ENCODE results near the gene SCART1. TPM values are rescaled to one million over a fixed set of nuclear protein-coding genes. Genes with fewer than 3 reads are reported as not detected.
"Not testable (repeated sequence)": the region's sequence is repeated elsewhere in the genome, so short reads cannot be mapped to it uniquely, and the experiment has no call there.

The SCART1 gene
- total RNA-seq, 1 donor from 2014 or later = 3.8 TPM

DNA sequence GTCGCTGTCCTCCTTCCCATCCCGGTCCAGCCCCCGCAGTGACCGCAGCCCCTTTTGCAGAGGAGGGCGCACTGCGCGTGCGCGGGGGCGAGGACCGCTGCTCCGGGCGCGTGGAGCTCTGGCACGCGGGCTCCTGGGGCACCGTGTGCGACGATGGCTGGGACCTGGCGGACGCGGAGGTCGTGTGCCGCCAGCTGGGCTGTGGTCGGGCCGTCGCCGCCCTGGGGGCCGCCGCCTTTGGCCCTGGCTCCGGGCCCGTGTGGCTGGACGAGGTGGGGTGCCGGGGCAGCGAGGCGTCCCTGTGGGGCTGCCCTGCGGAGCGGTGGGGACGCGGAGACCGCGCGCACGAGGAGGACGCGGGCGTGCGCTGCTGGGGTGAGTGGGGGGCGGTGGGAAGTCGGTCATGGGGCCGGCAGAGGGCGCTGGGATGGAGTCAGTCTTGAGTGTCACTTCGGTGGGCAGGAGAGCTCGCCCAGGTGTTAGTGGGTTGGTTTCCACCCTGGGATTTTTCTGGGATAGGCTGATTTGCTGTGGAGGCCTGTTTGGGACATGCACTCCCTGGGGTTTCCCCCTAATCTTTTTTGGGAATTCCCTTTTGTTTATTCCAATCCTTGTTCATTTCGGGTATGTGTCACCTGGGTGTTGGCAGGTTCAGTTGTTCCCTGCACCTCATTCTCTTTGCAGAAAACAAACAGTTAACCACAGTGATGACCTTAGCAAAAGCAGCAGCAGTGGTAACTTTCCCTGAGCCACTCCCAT, 11.6 kb downstream of the SCART1 start:
- Mint-ChIP-seq H3K4me3 (ENCODE audit: unreplicated experiment) (no peak overlapping the region), H3K9me3 (ENCODE audit: unreplicated experiment) (peaks cover 18% of the 10 kb centered on the region), H3K4me1 (ENCODE audit: low read depth, unreplicated experiment) (no peaks in the 10 kb centered on the region), H3K27ac (ENCODE audit: unreplicated experiment) (no peak overlapping the region), H3K27me3 (ENCODE audit: unreplicated experiment) (peaks cover 17% of the 10 kb centered on the region), H3K36me3 (ENCODE audit: unreplicated experiment) (peaks cover 18% of the 10 kb centered on the region)
- no peak for TF ChIP-seq CTCF (IDR thresholded peaks at IDR 0.05; ENCODE audit: partially characterized antibody, unreplicated experiment)
- no peak for DNase-seq

GRCh38 chr10:133465950-133466474, 12.3 kb downstream of the SCART1 start:
- peaks cover 18% of the 10 kb centered on the region for H3K9me3 Mint-ChIP-seq (ENCODE audit: unreplicated experiment)

DNA sequence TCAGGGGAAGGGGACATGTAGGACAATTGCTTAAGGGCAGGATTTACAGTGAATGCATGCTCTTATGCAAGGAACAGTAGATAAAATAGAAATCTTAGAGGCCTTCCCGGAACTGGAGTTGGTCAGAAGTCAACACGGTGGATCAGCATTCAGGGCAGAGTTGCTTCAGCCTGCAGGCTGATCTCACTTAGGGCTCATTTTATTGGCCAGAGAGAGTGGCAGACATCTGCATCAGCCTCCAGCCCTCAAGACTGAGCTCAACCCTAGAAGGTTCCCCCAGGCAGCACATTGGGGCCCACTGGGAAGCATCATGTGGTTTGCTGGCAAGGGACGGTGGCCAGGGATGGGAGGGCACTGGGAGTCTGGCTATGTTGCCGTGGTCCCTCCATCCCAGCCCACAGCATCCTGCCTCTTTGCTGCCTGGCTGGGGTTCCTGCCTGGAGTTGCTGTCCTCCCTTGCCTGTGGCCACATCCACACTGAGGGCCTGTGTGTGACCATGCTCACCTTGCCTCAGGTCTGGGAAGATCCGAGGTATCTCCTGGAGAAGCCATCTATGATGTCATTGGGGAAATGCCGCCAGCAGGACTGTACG, 13.0 kb downstream of the SCART1 start:
- no peak for TF ChIP-seq CTCF (IDR thresholded peaks at IDR 0.05; ENCODE audit: partially characterized antibody, unreplicated experiment)
- no peak overlapping the region for H3K27ac Mint-ChIP-seq (ENCODE audit: unreplicated experiment)
- DNase-seq = no peak
- H3K4me1 Mint-ChIP-seq (ENCODE audit: low read depth, unreplicated experiment) = no peaks in the 10 kb centered on the region
- H3K27me3 Mint-ChIP-seq (ENCODE audit: unreplicated experiment) = peaks cover 17% of the 10 kb centered on the region
- no peak overlapping the region for H3K4me3 Mint-ChIP-seq (ENCODE audit: unreplicated experiment)
- peaks cover 18% of the 10 kb centered on the region for H3K36me3 Mint-ChIP-seq (ENCODE audit: unreplicated experiment)
- peaks cover 20% of the 10 kb centered on the region for H3K9me3 Mint-ChIP-seq (ENCODE audit: unreplicated experiment)

More at GRCh38 chr10:133465950-133466474, 12.3 kb downstream of the SCART1 start:
- H3K4me1 Mint-ChIP-seq (ENCODE audit: low read depth, unreplicated experiment) = no peaks in the 10 kb centered on the region
- peaks cover 17% of the 10 kb centered on the region for H3K27me3 Mint-ChIP-seq (ENCODE audit: unreplicated experiment)
- H3K4me3 Mint-ChIP-seq (ENCODE audit: unreplicated experiment) = no peak overlapping the region
- no peak for TF ChIP-seq CTCF (IDR thresholded peaks at IDR 0.05; ENCODE audit: partially characterized antibody, unreplicated experiment)
- H3K36me3 Mint-ChIP-seq (ENCODE audit: unreplicated experiment) = peaks cover 18% of the 10 kb centered on the region
- no peak for DNase-seq
- no peak overlapping the region for H3K27ac Mint-ChIP-seq (ENCODE audit: unreplicated experiment)

GRCh38 chr10:133467286-133467911, 13.7 kb downstream of the SCART1 start:
- Mint-ChIP-seq H3K4me3 (ENCODE audit: unreplicated experiment) (no peak overlapping the region), H3K9me3 (ENCODE audit: unreplicated experiment) (peaks cover 23% of the 10 kb centered on the region), H3K27me3 (ENCODE audit: unreplicated experiment) (peaks cover 17% of the 10 kb centered on the region), H3K4me1 (ENCODE audit: low read depth, unreplicated experiment) (no peaks in the 10 kb centered on the region), H3K36me3 (ENCODE audit: unreplicated experiment) (peaks cover 18% of the 10 kb centered on the region), H3K27ac (ENCODE audit: unreplicated experiment) (no peak overlapping the region)
- TF ChIP-seq CTCF (IDR thresholded peaks at IDR 0.05; ENCODE audit: partially characterized antibody, unreplicated experiment) = no peak
- no peak for DNase-seq

DNA sequence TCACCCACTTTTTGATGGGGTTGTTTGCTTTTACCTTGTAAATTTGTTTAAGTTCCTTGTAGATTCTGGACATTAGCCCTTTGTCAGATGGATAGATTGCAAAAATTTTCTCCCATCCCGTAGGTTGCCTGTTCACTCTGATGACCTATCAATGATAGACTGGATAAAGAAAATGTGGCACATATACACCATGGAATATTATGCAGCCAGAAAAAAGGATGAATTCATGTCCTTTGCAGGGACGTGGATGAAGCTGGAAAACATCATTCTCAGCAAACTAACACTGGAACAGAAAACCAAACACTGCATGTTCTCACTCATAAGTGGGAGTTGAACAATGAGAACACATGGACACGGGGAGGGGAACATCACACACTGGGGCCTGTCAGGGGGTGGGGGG, 15.5 kb downstream of the SCART1 start:
- peaks cover 12% of the 10 kb centered on the region for H3K27me3 Mint-ChIP-seq (ENCODE audit: unreplicated experiment)
- H3K9me3 Mint-ChIP-seq (ENCODE audit: unreplicated experiment) = peaks cover 21% of the 10 kb centered on the region
- peaks cover 11% of the 10 kb centered on the region for H3K36me3 Mint-ChIP-seq (ENCODE audit: unreplicated experiment)
- not testable (repeated sequence) for H3K4me1 Mint-ChIP-seq (ENCODE audit: low read depth, unreplicated experiment); DNase-seq; H3K4me3 Mint-ChIP-seq (ENCODE audit: unreplicated experiment); H3K27ac Mint-ChIP-seq (ENCODE audit: unreplicated experiment)

Measured in glutamatergic neuron (in vitro differentiated cells).